Effector memory CD8-positive, alpha-beta T cell (primary cell): ENCODE measurements around the gene SLC25A23.
"Not testable (repeated sequence)": the region's sequence is repeated elsewhere in the genome, so short reads cannot be mapped to it uniquely, and the experiment has no call there.

Experiments
- ATAC-seq: fragments of 150-1000 bp; cut with Tn5 transposase; replicated peaks from 2 replicates; pipeline ENCODE4 v1.10.0; 2021; ENCODE audit warnings: mild to moderate bottlenecking, moderate library complexity
- DNase-seq, 3 experiments: peaks; one replicate each; pipeline ENCODE4 v3.0.0; 2021
- H3K27ac Mint-ChIP-seq, 2 donors: one replicate each; pipeline ENCODE4 v1.8.0; 2022; ENCODE audit warnings: mild to moderate bottlenecking in 2 of 2, mixed read lengths in 2 of 2, moderate library complexity in 2 of 2
- H3K27me3 Mint-ChIP-seq, 2 donors: one replicate each; pipeline ENCODE4 v1.8.0; 2022; ENCODE audit warnings: mixed read lengths in 2 of 2
- H3K36me3 Mint-ChIP-seq: one replicate; pipeline ENCODE4 v1.8.0; 2022; ENCODE audit warnings: mild to moderate bottlenecking, moderate library complexity, mixed read lengths; ENCODE audit not compliant: insufficient read depth
- H3K4me1 Mint-ChIP-seq, 2 donors: one replicate each; pipeline ENCODE4 v1.8.0; 2022; ENCODE audit warnings: low read depth in 2 of 2, mixed read lengths in 2 of 2
- H3K4me3 Mint-ChIP-seq, 2 donors: one replicate each; pipeline ENCODE4 v1.8.0; 2022; ENCODE audit warnings: mild to moderate bottlenecking in 2 of 2, mixed read lengths in 2 of 2, moderate library complexity in 2 of 2
- H3K9me3 Mint-ChIP-seq, 2 donors: one replicate each; pipeline ENCODE4 v1.8.0; 2022; ENCODE audit warnings: mixed read lengths in 2 of 2
- total RNA-seq, 9 experiments: gene quantifications; one replicate each; lab custom pipeline; 2026; lab: John Stamatoyannopoulos, UW

The SLC25A23 gene
- 6.0 to 18.6 (median 7.4) reads per million in 9 experiments for total RNA-seq

GRCh38 chr19:6459262-6460098 is at the start of gene SLC25A23:
TSS of gene SLC25A23 (minus strand) at chr19:6459792. CDS start at chr19:6459628, 164 bp downstream.
- H3K9me3 Mint-ChIP-seq = no peaks in the 10 kb centered on the region
- peaks cover 11 to 18% of the 10 kb centered on the region in 2 donors for H3K4me1 Mint-ChIP-seq
- ATAC-seq (peak; percentile 14), DNase-seq (peak; percentile 29 to 42 (median 37))
- H3K27me3 Mint-ChIP-seq = no peaks in the 10 kb centered on the region
- peaks cover 20% of the 10 kb centered on the region for H3K36me3 Mint-ChIP-seq
- peak within 1 kb of the TSS; percentile 73 to 92 for H3K27ac Mint-ChIP-seq
- peak within 1 kb of the TSS; percentile 88 to 94 for H3K4me3 Mint-ChIP-seq

- not testable (repeated sequence) for H3K9me3 Mint-ChIP-seq, H3K27me3 Mint-ChIP-seq, H3K36me3 Mint-ChIP-seq, DNase-seq, H3K27ac Mint-ChIP-seq, H3K4me3 Mint-ChIP-seq, H3K4me1 Mint-ChIP-seq, ATAC-seq
Observed at GRCh38 chr19:6508028-6508771, 48.6 kb upstream of the SLC25A23 start.

DNA sequence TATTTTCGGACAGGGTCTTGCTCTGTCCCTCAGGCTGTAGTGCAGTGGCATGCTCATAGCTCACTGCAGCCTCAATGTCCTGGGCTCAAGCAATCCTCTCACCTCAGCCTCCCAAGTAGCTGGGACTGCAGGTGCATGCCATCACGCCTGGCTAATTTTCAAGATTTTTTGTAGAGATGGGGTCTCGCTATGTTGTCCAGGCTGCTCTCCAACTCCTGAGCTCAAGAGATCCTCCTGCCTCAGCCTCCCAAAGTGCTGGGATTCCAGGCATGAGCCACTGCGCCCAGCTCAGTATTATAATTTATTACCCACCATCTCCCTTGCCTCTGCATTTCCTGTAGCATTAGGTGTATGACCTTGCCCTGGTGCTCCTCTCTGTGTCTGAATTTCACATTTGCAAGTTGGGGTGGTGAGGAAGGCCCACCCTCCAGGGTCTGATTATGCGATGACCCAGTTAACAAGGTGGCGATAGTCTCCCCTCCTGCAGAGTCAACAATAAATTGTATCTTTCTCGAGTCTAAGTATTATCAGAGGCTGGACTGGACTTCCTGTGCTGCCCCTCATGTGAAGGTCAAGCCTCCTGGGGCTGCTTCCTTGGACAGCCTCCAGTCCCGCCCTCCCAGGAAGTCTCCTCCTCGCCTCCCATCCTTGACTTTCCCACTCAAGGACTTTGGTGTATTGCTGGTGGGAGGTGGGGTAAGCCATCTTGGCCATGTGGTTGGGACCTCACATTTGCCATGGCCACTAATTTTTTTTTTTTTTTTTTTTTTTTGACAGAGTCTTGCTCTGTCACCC is 44.0 kb upstream of the SLC25A23 start:
- Mint-ChIP-seq H3K27ac (no peak overlapping the region), H3K9me3 (no peaks in the 10 kb centered on the region), H3K4me3 (peak overlapping the region; percentile 89 to 93), H3K4me1 (peaks cover 11 to 16% of the 10 kb centered on the region in 2 donors), H3K27me3 (peaks cover 0 to 18% of the 10 kb centered on the region in 2 donors), H3K36me3 (peaks cover 3% of the 10 kb centered on the region)
- ATAC-seq = no peak
- DNase-seq = no peak

- H3K4me3 Mint-ChIP-seq = peak within 1 kb of the TSS; percentile 89 to 93
- peaks cover 11 to 20% of the 10 kb centered on the region in 2 donors for H3K4me1 Mint-ChIP-seq
- ATAC-seq = peak; percentile 60
- peaks cover 6% of the 10 kb centered on the region for H3K36me3 Mint-ChIP-seq
- peak in 1 of 3 experiments; percentile 29 for DNase-seq
- no peaks in the 10 kb centered on the region for H3K9me3 Mint-ChIP-seq
- peaks cover 0 to 18% of the 10 kb centered on the region in 2 donors for H3K27me3 Mint-ChIP-seq
- H3K27ac Mint-ChIP-seq = peak within 1 kb of the TSS; percentile 26 to 75
Observed at GRCh38 chr19:6501740-6502648, 42.4 kb upstream of the SLC25A23 start, which contains the start of gene TUBB4A. TSS of gene TUBB4A (minus strand) at chr19:6502309. CDS start at chr19:6502212, 97 bp downstream.

- H3K4me3 Mint-ChIP-seq = peak overlapping the region; percentile 89 to 93
- no peak for ATAC-seq
- H3K27ac Mint-ChIP-seq = peak overlapping the region; percentile 26 to 75
- DNase-seq = no peak
- peaks cover 0 to 18% of the 10 kb centered on the region in 2 donors for H3K27me3 Mint-ChIP-seq
- H3K4me1 Mint-ChIP-seq = peaks cover 11 to 20% of the 10 kb centered on the region in 2 donors
- H3K9me3 Mint-ChIP-seq = no peaks in the 10 kb centered on the region
- peaks cover 6% of the 10 kb centered on the region for H3K36me3 Mint-ChIP-seq
Observed at GRCh38 chr19:6500837-6501739, 41.5 kb upstream of the SLC25A23 start.

DNA sequence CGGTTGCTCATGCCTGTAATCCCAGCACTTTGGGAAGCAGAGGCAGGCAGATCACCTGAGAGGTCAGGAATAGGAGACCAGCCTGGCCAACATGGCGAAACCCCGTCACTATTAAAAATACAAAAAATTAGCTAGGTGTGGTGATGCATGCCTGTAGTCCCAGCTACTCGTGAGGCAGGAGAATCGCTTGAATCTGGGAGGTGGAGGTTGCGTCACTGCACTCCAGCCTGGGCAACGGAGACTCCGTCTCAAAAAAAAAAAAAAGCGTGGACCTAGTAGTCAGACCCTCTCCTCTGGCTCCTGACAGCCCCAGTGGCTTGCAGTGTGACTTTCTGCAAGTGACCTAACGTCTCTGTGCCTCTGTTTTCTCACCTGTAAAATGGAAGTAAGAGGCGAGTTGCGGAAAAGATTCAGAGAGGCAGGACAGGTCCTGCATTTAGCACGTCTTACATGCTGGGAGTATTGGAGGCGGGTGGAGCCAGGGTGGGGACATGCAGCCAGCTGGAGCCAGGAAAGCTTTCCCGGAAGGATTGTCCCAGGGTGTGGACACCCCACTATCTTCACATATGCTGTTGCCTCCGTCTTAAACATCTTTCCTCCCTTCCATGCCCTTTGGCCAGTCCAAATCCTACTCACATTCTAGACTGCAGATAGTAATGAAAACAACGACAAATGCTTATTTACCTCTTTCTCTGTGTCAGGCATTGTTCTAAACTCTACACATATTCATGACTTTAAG is 39.6 kb upstream of the SLC25A23 start:
- H3K9me3 Mint-ChIP-seq = no peaks in the 10 kb centered on the region
- H3K4me1 Mint-ChIP-seq = peaks cover 10 to 26% of the 10 kb centered on the region in 2 donors
- ATAC-seq (no peak), DNase-seq (no peak)
- peaks cover 0 to 18% of the 10 kb centered on the region in 2 donors for H3K27me3 Mint-ChIP-seq
- H3K4me3 Mint-ChIP-seq = no peak overlapping the region
- H3K27ac Mint-ChIP-seq = no peak overlapping the region
- peaks cover 8% of the 10 kb centered on the region for H3K36me3 Mint-ChIP-seq

GRCh38 chr19:6498294-6499036 is 38.9 kb upstream of the SLC25A23 start:
- H3K4me3 Mint-ChIP-seq = no peak overlapping the region
- peaks cover 0 to 13% of the 10 kb centered on the region in 2 donors for H3K27me3 Mint-ChIP-seq
- peaks cover 8% of the 10 kb centered on the region for H3K36me3 Mint-ChIP-seq
- H3K9me3 Mint-ChIP-seq = no peaks in the 10 kb centered on the region
- ATAC-seq = no peak
- DNase-seq = no peak
- H3K27ac Mint-ChIP-seq = no peak overlapping the region
- H3K4me1 Mint-ChIP-seq = peaks cover 10 to 26% of the 10 kb centered on the region in 2 donors

DNA sequence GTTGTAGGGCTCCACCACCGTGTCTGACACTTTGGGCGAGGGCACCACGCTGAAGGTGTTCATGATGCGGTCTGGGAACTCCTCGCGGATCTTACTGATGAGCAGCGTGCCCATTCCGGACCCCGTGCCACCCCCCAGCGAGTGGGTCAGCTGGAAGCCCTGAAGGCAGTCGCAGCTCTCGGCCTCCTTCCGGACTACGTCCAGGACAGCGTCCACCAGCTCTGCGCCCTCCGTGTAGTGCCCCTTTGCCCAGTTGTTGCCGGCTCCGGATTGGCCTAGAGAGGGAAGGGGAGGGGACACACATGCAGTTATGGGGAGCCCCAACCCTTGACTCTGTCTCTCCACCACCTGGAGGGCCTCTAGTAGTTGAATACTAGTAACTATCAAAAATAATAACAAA is 36.4 kb upstream of the SLC25A23 start:
- ATAC-seq (no peak), DNase-seq (no peak)
- Mint-ChIP-seq H3K9me3 (no peaks in the 10 kb centered on the region), H3K4me3 (no peak overlapping the region), H3K36me3 (peaks cover 5% of the 10 kb centered on the region), H3K27me3 (peaks cover 0 to under 1% of the 10 kb centered on the region in 2 donors), H3K27ac (no peak overlapping the region), H3K4me1 (peaks cover 3 to 14% of the 10 kb centered on the region in 2 donors)

GRCh38 chr19:6494438-6495036 is 34.9 kb upstream of the SLC25A23 start:
- no peak overlapping the region for H3K4me3 Mint-ChIP-seq
- no peak overlapping the region for H3K27ac Mint-ChIP-seq

GRCh38 chr19:6491802-6492592 is 32.4 kb upstream of the SLC25A23 start:
- no peak overlapping the region for H3K4me3 Mint-ChIP-seq

More at GRCh38 chr19:6494438-6495036, 34.9 kb upstream of the SLC25A23 start:
- Mint-ChIP-seq H3K36me3 (peaks cover 5% of the 10 kb centered on the region), H3K4me1 (peaks cover 10 to 24% of the 10 kb centered on the region in 2 donors), H3K27me3 (no peaks in the 10 kb centered on the region), H3K9me3 (no peaks in the 10 kb centered on the region)
- DNase-seq = no peak
- ATAC-seq = no peak

More at GRCh38 chr19:6491802-6492592, 32.4 kb upstream of the SLC25A23 start:
- no peak for ATAC-seq
- Mint-ChIP-seq H3K27me3 (no peaks in the 10 kb centered on the region), H3K4me1 (peaks cover 14 to 24% of the 10 kb centered on the region in 2 donors), H3K27ac (peak overlapping the region; percentile 38 to 78), H3K9me3 (no peaks in the 10 kb centered on the region), H3K36me3 (peaks cover 3% of the 10 kb centered on the region)
- no peak for DNase-seq
